B cell (primary cell): ENCODE results near the gene GPR37. TPM values are rescaled to one million over a fixed set of nuclear protein-coding genes. Genes with fewer than 3 reads are reported as not detected.

Experiments used
- ATAC-seq: fragments of 200-7000 bp; cut with Tn5 transposase; one replicate; pipeline ENCODE4 v1.10.0; 2021; ENCODE audit warnings: low read depth, mild to moderate bottlenecking, moderate number of reproducible peaks, moderate library complexity
- CTCF ChIA-PET: fragments of 350-600 bp; sonication (Branson Sonifier 250); formaldehyde crosslinking; loops from one replicate; lab custom pipeline; 2021; ENCODE audit warnings: antibody characterized with exemption, inconsistent platforms; lab: Charles Lee
- POLR2A ChIA-PET: fragments of 350-600 bp; sonication (Branson Sonifier 250); formaldehyde crosslinking; loops from one replicate; lab custom pipeline; 2021; ENCODE audit warnings: antibody characterized with exemption; lab: Charles Lee
- DNase-seq: peaks from one replicate; pipeline ENCODE4 v3.0.0; 2013
- H2AFZ ChIP-seq: 2 replicates; pipeline ENCODE4 v1.6.1; 2012; ENCODE audit warnings: mild to moderate bottlenecking, low read depth, low read length; ENCODE audit not compliant: insufficient read depth, poor library complexity, severe bottlenecking
- H3K27ac ChIP-seq, 2 donors: 1 replicate in 1 of 2; 2 replicates in 1 of 2; pipeline ENCODE4 v1.5.1; 2012 to 2013; ENCODE audit warnings: low read length in 2 of 2, mild to moderate bottlenecking in 2 of 2, moderate library complexity in 1 of 2
- H3K27me3 ChIP-seq, 4 experiments: fragments of 200-600 bp in 1 of 4; sonication (generic) in 1 of 4; replicated peaks in 1 of 4; 1 replicate in 2 of 4; 2 replicates in 2 of 4; pipeline versions ENCODE4 v1.6.1 to v1.7.0; 2013 to 2016; ENCODE audit warnings: low read length in 3 of 4, mild to moderate bottlenecking in 2 of 4, mixed read lengths in 1 of 4, moderate library complexity in 1 of 4; ENCODE audit not compliant: insufficient read depth in 4 of 4, control insufficient read depth in 3 of 4; ENCODE audit errors: control extremely low read depth in 1 of 4
- H3K36me3 ChIP-seq, 2 experiments: replicated peaks in 1 of 2; 1 replicate in 1 of 2; 2 replicates in 1 of 2; pipeline versions ENCODE4 v1.6.1 to v1.7.1; 2013; ENCODE audit warnings: low read length in 1 of 2; ENCODE audit not compliant: insufficient read depth in 2 of 2, control insufficient read depth in 1 of 2; ENCODE audit errors: control extremely low read depth in 1 of 2, extremely low read depth in 1 of 2
- H3K4me1 ChIP-seq, 2 donors: fragments of 200-600 bp in 1 of 2; sonication (generic) in 1 of 2; 1 replicate in 1 of 2; 2 replicates in 1 of 2; pipeline versions ENCODE4 v1.5.1 to v1.6.1; 2013 to 2017; ENCODE audit warnings: low read length in 2 of 2; ENCODE audit not compliant: control insufficient read depth in 2 of 2, insufficient read depth in 2 of 2
- H3K4me2 ChIP-seq: replicated peaks from 2 replicates; pipeline ENCODE3; 2012; ENCODE audit warnings: mild to moderate bottlenecking, low read depth, low read length; ENCODE audit not compliant: poor library complexity, severe bottlenecking
- H3K4me3 ChIP-seq, 5 experiments: fragments of 200-600 bp in 1 of 5; sonication (generic) in 1 of 5; 1 replicate in 3 of 5; 2 replicates in 2 of 5; pipeline versions ENCODE4 v1.5.1 to v1.7.0; 2011 to 2016; ENCODE audit warnings: low read length in 4 of 5, mild to moderate bottlenecking in 4 of 5, low read depth in 2 of 5, control low read depth in 1 of 5, moderate library complexity in 1 of 5; ENCODE audit not compliant: insufficient read depth in 1 of 5; ENCODE audit errors: control extremely low read depth in 1 of 5, extremely low read depth in 1 of 5
- H3K79me2 ChIP-seq: fragments of 200-600 bp; sonication (generic); one replicate; pipeline ENCODE4 v1.6.0; 2016; ENCODE audit warnings: low read length; ENCODE audit not compliant: control insufficient read depth, insufficient read depth
- H3K9ac ChIP-seq: fragments of 200-600 bp; sonication (generic); 2 replicates; pipeline ENCODE4 v1.6.1; 2017; ENCODE audit warnings: mild to moderate bottlenecking, low read length, moderate library complexity
- H3K9me3 ChIP-seq, 3 donors: one replicate each; pipeline versions ENCODE4 v1.6.1 to v1.7.1; 2013; ENCODE audit warnings: low read length in 2 of 3; ENCODE audit not compliant: control insufficient read depth in 2 of 3, insufficient read depth in 1 of 3; ENCODE audit errors: control extremely low read depth in 1 of 3
- H4K20me1 ChIP-seq: 2 replicates; pipeline ENCODE4 v1.6.0; 2012; ENCODE audit warnings: mild to moderate bottlenecking, low read length; ENCODE audit not compliant: insufficient read depth, control insufficient read depth, poor library complexity, severe bottlenecking
- H3K27ac Mint-ChIP-seq: one replicate; pipeline ENCODE4 v1.8.0; 2021; ENCODE audit warnings: mixed read lengths
- H3K27me3 Mint-ChIP-seq: one replicate; pipeline ENCODE4 v1.8.0; 2021; ENCODE audit warnings: mixed read lengths
- H3K4me1 Mint-ChIP-seq: one replicate; pipeline ENCODE4 v1.8.0; 2021; ENCODE audit warnings: mixed read lengths
- H3K4me3 Mint-ChIP-seq: one replicate; pipeline ENCODE4 v1.8.0; 2021; ENCODE audit warnings: mixed read lengths
- H3K9me3 Mint-ChIP-seq: one replicate; pipeline ENCODE4 v1.8.0; 2022; ENCODE audit warnings: mixed read lengths; ENCODE audit not compliant: insufficient read depth
- CTCF ChIP-seq: fragments of 200-600 bp; IDR thresholded peaks from one replicate; pipeline ENCODE4 v1.8.0; 2022; ENCODE audit warnings: antibody characterized with exemption, mild to moderate bottlenecking
- EZH2 ChIP-seq: IDR thresholded peaks from 2 replicates; pipeline ENCODE4 v1.6.1; 2012; ENCODE audit warnings: borderline replicate concordance, low read depth, mild to moderate bottlenecking, moderate library complexity, low read length; ENCODE audit not compliant: insufficient read depth, poor library complexity, severe bottlenecking
- WGBS: methylation state at CpG from one replicate; pipeline ENCODE4 v1.1.5; 2013; ENCODE audit warnings: missing lambda C conversion rate; ENCODE audit not compliant: insufficient coverage; 5-methylcytosine and 5-hydroxymethylcytosine counted together
- intact Hi-C: fragments of 100-400 bp; cut with micrococcal nuclease; formaldehyde crosslinking; loops from one replicate; pipeline ENCODE4 v1.10.0; 2022
- polyA plus RNA-seq: library from polyadenylated mRNA; depleted of rRNA; stranded (reverse); fragments of >200 nt; gene quantifications from 2 replicates; pipeline ENCODE4 v1.2.3, GENCODE V29; 2012
- total RNA-seq, 2 donors: library from RNA; stranded (reverse); fragments of 120-200 nt in 1 of 2; gene quantifications; 1 replicate in 1 of 2; 2 replicates in 1 of 2; pipeline versions ENCODE4 v1.2.3 to v1.2.4, GENCODE V29; 2013 to 2022

GPR37 gene
- total and polyA plus RNA-seq, 2 donors (not counting 1 experiment from before 2014, with no cell fraction given), result not detected

DNA sequence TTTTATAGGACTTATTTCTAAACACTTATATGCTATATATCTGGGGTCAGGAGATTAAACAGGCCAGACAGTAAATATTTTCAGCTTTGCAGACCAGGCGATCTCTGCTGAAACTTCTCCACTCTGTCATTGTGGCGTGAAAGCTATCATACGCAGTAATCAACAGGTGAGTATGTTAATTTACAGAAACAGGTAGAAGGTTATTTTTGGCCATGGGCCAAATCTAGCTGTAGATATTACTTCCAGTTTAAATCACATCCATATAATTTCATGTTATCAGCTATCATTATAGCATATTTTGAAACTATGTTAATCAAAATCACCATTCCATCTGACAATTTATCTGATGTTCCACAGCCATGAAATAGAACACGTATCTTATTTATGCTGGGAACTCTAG lies 67.8 kb downstream of the GPR37 start:
- no peaks in the 10 kb centered on the region for H3K27me3 ChIP-seq
- TF ChIP-seq EZH2 (no peak), CTCF (no peak)
- H2AFZ ChIP-seq, result no peak overlapping the region
- Mint-ChIP-seq H3K27me3 (no peaks in the 10 kb centered on the region), H3K4me3 (no peak overlapping the region), H3K27ac (no peak overlapping the region), H3K4me1 (no peaks in the 10 kb centered on the region), H3K9me3 (peaks cover 3% of the 10 kb centered on the region)
- no peak for DNase-seq
- POLR2A ChIA-PET, result no interaction called here
- H3K36me3 ChIP-seq, result no peaks in the 10 kb centered on the region
- ATAC-seq, result no peak
- CTCF ChIA-PET, result no interaction called here
- no peak overlapping the region for H3K9ac ChIP-seq
- 100% methylated on average over 1 of the region's 4 CpGs for WGBS
- no peak overlapping the region for H3K4me3 ChIP-seq
- no peaks in the 10 kb centered on the region for H3K4me1 ChIP-seq
- intact Hi-C loops, result no loop called here
- H3K27ac ChIP-seq, result no peak overlapping the region
- no peaks in the 10 kb centered on the region for H3K79me2 ChIP-seq
- H4K20me1 ChIP-seq, result no peaks in the 10 kb centered on the region
- no peak overlapping the region for H3K4me2 ChIP-seq
- H3K9me3 ChIP-seq, result no peaks in the 10 kb centered on the region

Other genes starting within 250 kb of the GPR37 start
- 26.9 and 32.3 TPM in 2 replicates for gene POT1, start 164.0 kb upstream of the GPR37 start, total RNA-seq
- 12.2 and 12.6 TPM in 2 replicates for gene POT1, start 164.0 kb upstream of the GPR37 start, polyA plus RNA-seq